Measurements from ENCODE around the gene EHD1.

The EHD1 gene

GRCh38 chr11:64878494-64879243 lies at the start of gene EHD1:
TSS of gene EHD1 (minus strand) at chr11:64878621. CDS start at chr11:64878464, 157 bp downstream.
- DNase-seq (ENCODE audit: low read depth): peak; percentile 100

DNA sequence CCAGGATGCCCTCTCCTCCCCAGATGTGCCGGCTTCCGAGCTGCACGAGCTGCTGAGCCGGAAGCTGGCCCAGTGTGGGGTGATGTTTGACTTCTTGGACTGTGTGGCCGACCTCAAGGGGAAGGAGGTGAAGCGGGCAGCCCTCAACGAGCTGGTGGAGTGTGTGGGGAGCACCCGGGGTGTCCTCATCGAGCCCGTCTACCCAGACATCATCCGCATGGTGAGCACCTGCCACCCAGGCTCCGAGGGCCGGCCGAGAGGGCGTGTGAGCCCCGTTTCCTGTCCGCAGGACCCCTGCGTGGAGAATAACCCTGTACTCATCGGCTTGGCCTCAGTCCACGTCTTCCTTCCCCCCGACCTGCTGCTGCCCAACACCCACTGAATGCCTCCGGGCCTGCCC lies 48.3 kb upstream of the EHD1 start:
- no peak for DNase-seq (ENCODE audit: low read depth)

DNA sequence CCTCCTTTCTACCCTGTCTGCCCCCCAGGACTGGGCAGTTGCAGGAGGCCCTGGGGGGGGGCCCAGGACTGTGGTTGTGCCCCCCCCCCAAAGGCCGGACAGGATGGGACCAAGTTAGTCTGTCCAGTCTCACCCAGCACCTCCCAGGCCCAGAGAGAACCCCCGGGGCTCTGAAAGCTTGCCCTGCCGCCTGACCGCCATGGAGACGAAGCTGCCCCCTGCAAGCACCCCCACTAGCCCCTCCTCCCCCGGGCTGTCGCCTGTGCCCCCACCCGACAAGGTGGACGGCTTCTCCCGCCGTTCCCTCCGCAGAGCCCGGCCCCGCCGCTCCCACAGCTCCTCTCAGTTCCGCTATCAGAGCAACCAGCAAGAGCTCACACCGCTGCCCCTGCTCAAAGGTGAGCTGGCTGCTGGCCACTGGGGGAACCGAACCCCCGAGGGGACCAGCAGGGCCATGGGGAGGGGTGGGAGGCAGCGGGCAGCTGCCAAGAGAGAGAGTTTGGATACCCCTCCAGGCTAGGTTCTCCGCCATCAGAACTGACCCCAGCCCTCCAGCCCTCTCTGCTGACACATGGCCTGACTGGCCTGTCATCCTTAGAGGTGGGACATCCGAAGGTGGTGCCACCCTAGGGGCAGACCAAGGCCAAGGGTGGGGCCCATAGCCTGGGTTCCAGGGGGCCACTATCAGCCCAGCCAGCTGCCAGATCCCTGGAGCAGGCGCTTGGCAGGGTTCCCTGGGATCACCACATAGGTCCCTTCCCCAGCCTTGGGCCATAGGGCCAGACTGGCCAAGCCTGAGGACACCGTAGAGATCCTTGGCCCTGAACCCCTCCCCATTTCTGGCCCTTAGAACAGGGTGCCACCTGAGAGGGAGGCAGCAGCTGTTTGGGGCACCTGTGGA lies 47.4 kb upstream of the EHD1 start:
- DNase-seq (ENCODE audit: low read depth): no peak

DNA sequence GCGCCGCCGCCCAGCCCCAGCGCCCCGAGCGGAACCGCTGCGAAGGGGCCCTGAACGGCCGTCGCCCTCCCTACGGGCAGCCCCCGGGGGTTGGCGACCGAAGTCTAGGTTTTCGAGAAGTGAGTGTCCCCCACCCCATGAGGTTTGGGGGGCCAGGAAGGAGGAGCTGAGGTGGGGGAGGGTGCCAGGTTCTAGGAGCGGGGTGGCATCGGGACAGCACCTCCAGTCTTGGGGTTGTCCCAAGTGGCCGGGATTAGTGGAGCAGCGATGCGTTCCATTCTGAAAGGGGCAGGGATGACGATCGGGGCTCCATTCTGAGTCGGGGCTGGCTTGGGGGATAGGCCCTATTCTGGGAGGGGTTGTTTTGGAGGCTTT lies 46.5 kb upstream of the EHD1 start:
- no peak for DNase-seq (ENCODE audit: low read depth)

- peak; percentile 86 for DNase-seq (ENCODE audit: low read depth)
These were observed 45.8 kb upstream of the EHD1 start, which contains the start of gene PPP2R5B for GRCh38 chr11:64923944-64924909. TSS of gene PPP2R5B (plus strand) at chr11:64924689. CDS start at chr11:64925735, 1,046 bp downstream.

DNA sequence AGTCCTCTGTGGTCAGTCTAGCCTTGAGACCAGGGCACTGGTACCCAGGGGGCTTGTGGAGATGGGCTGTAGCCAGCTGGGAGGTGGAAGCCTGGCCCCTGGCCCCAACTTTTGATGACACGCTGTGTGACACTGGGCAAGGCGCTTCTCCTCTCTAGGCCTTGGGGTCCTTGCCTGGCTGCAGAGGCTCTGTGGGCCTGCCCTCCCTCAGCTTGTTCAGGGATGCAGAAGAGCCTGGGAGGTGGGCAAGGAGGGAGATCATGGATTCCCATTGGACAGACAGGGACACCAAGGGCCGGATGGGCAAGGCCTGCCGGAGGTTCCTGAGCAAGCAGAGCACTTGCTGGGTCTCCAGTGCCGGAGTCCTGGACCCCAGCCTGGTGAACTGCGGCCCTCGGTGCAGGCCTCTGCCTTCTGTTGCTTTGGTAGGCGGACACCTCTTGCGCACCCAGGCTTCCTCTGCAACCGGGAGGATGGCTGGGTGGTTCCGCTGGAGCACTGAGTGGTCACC lies 44.8 kb upstream of the EHD1 start:
- no peak for DNase-seq (ENCODE audit: low read depth)

DNA sequence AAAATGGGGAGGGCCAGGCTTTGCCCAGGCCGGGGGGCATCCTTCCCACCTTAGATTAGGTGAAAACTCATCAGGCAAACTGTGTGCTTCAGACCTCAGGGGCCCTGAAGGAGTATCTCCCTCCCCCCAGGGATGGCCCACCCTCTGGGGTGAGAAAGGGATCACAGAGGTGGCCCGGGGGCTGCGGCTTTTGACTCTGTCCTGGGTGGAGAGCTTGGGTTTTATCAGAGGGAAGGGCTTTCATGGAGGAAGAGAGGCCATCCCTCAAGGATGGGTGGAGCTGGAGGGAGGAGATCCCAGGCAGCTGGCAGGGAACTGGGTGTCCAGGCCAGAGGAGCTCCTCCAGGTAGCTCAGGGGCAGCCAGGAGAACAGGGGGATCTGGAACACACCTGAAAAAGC lies 43.0 kb upstream of the EHD1 start:
- DNase-seq (ENCODE audit: low read depth): no peak

- no peak for DNase-seq (ENCODE audit: low read depth)
These were observed 41.7 kb upstream of the EHD1 start for GRCh38 chr11:64920124-64920523.

DNA sequence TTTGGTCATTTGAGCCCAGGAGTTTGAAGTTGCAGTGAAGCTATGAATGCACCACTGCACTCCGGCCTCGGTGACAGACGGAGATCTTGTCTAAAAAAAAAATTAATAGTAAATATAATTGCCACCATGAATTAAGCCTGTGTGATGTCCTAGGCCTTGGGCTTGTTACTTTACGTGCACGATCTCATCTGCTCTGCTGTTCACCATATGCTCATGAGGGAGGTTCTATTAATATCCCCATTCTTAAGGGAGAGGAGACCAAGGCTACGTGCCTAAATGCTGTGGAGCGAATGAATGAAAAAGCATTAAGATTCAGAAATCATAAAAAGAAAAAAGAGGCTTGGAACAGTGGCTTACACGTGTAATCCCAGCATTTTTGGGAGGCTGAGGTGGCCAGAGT lies 41.2 kb upstream of the EHD1 start:
- DNase-seq (ENCODE audit: low read depth): no peak

GRCh38 chr11:64918017-64918416 lies 39.6 kb upstream of the EHD1 start:
- DNase-seq (ENCODE audit: low read depth): no peak

DNA sequence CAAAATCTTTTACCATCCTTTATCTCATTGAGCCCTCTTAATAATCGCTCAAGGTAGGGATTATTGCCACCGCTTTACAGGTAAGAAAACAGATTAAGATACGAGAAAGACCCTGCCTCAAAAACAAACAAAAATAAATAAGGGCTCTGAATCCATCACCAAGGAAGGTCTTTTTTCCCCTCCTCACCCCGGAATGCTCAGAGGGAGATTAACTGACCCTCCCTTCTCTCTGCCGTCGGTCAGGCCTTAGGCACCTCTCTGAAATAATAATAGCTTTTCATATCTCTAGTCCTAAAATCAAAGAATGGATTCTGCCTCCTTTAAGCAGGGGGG lies 39.2 kb upstream of the EHD1 start:
- DNase-seq (ENCODE audit: low read depth): no peak

GRCh38 chr11:64916775-64917662 lies 38.6 kb upstream of the EHD1 start, which contains the start of gene ATG2A:
TSS of gene ATG2A (minus strand) at chr11:64917209. CDS start at chr11:64917135, 74 bp downstream.
- peak; percentile 99 for DNase-seq (ENCODE audit: low read depth)

GRCh38 chr11:64916040-64916774 lies 37.8 kb upstream of the EHD1 start:
- DNase-seq (ENCODE audit: low read depth): no peak

GRCh38 chr11:64915376-64915887 lies 37.0 kb upstream of the EHD1 start:
- no peak for DNase-seq (ENCODE audit: low read depth)

DNA sequence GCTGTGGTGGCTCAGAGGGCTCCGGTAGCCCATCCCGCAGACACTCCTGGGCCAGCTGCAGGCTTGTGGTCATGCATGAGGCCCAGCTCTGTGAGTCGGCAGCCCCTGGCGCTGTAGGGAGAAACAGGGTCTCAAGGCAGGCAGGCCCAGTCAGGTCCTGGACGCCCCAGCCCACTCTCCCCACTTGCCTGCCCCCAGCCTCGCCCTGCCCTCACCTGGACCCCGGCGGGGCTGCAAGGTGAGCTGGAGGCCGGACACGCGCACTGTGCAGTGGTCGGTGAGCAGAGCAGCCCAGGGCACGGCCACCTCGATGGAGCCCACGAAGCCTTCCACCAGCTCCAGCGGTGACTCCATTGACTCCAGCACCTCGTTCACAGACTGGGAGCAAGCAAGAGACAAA lies 35.7 kb upstream of the EHD1 start:
- DNase-seq (ENCODE audit: low read depth): no peak

DNA sequence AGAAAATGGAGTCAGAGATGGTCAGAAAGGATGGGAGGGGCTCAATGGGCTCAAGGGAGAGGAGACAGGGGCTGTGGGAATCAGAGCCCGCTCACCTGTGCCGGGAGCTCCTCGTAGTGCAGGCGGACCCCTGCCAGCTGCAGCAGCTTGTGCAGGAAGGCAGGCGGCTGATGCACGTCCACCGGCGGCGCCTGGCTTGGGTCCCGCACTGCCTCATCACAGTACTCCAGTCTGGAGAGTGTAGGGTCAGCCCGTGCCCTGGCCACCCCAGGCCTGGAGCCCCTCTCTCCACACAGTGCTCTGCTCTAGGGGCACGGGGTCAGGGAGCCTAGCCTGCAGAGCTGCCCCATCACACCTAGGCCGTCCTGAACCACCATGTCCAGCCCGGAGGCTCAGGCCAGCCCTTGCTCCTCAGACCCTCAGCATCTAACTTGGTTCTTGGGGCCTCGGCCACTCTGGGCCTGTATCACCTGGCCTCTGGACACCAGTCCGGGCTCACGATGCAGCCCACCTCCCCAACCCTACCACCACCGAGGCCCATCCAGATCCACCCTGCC lies 34.8 kb upstream of the EHD1 start:
- no peak for DNase-seq (ENCODE audit: low read depth)

DNA sequence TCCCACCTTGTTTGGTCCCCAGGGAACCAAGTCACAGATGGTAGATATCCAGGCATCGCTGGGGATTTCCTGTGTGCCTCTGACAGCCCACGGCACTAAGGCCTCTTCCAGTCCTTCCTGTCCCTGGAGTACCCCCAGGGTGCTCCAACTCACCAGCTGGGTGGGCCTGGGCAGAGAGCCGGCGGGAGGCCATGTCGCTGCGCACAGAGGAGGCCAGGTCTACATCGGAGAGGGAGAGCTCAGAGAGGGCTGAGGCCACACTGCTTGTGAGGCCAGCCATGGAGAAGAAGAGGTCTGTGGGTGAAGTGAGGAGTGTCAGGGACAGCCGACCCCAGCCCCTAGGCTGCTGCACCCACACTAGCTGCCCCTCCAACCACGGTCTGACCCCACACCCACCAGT lies 33.3 kb upstream of the EHD1 start:
- no peak for DNase-seq (ENCODE audit: low read depth)

DNA sequence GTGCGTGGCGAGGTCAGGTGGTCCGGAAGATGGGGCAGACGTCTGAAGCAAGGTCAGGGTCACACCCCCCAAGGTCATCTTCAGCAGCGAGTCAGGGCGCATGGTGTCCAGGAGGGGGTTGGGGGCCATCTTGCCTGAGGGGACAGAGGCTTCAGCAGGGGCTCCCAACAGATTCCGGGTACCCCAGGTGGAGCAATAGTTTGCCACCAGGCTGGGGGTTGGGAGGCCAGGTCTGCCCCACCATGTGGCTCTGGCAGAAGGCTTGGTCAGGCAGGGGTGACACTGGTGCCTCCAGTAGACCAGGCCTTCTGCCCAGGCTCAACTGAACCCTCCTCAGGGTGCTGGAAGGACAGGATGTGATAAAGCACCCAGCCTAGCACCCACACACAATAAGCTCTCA lies 32.7 kb upstream of the EHD1 start:
- no peak for DNase-seq (ENCODE audit: low read depth)

DNA sequence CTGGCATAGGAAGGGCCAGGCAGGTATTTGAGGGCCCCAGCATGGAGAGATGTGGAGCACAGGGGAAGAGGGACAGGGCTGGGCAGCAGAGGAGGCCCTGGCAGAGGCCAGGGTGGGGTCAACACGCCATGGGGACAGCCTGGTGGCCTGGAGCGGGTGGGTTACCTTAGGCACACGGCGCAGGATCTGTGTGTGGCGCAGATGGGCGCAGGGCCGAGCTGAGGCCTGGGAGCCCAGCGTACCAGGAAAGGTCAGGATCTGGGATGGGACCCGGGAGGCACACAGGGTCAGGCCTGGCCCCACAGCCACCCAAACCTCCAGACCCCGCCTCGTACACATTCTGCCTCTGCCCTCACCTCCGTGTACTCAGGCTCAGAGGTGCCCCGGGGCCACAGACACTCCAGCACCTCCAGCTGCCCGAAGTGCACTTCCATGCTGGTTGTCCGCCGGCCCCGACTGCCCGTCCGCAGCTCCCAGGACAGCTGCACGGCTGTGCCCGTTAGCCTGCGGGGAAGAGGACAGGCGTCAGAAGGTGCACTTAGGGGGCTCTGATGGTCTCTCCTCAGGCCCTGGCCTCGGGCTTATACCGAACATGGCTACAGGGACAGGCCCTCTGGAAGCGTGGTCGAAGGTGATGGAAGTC lies 32.2 kb upstream of the EHD1 start:
- DNase-seq (ENCODE audit: low read depth): no peak

Measured in activated gamma-delta T cell treated with anti-CD3 and anti-CD28 coated beads, Interleukin-2, amount 50 U/mL, for 16 hours (primary cell).